ENCODE data around the gene OBP2B. TPM values are rescaled to one million over a fixed set of nuclear protein-coding genes. Genes with fewer than 3 reads are reported as not detected.

Gene OBP2B
- total and polyA plus RNA-seq, 10 of the 15 experiments (the other 5 are each of a cell fraction or from before 2014, with no cell fraction given), result not detected

- TF ChIP-seq WRNIP1 (IDR thresholded peaks at IDR 0.05; ENCODE audit: borderline replicate concordance, low read depth, low read length), result no peak
- TF ChIP-seq TCF12 (IDR thresholded peaks at IDR 0.05; ENCODE audit: low read depth, low read length), result no peak
- no peak for TF ChIP-seq HCFC1 (IDR thresholded peaks at IDR 0.05; ENCODE audit: low read length)
- no peak for TF ChIP-seq KDM1A (IDR thresholded peaks at IDR 0.05; ENCODE audit: borderline replicate concordance)
- no peak for TF ChIP-seq RUNX3 (IDR thresholded peaks at IDR 0.05; ENCODE audit: low read length)
- intact Hi-C loops (cut with micrococcal nuclease; ENCODE audit: unreplicated experiment) (no loop called here), in situ Hi-C loops (cut with MboI) (no loop called here)
- no peak overlapping the region for H3K4me3 ChIP-seq
- H4K20me1 ChIP-seq (ENCODE audit: control insufficient read depth, insufficient read depth), result no peaks in the 10 kb centered on the region
- RAD21 ChIA-PET (ENCODE audit: unreplicated experiment), result no interaction called here
- H3K4me2 ChIP-seq (ENCODE audit: control insufficient read depth, insufficient read depth), result no peak overlapping the region
- no peaks in the 10 kb centered on the region for H3K9me3 ChIP-seq (replicated peaks; ENCODE audit: control insufficient read depth, insufficient read depth, low read length)
- H3K9ac ChIP-seq (ENCODE audit: control insufficient read depth, insufficient read depth, low read length), result no peak overlapping the region
- H3K4me1 ChIP-seq (ENCODE audit: control insufficient read depth, insufficient read depth, low read length), result no peaks in the 10 kb centered on the region; the same call in 1 of the 2 replicates
- no peak overlapping the region for H2AFZ ChIP-seq (ENCODE audit: control insufficient read depth, low read depth, low read length)
- peaks cover 4 to 13% of the 10 kb centered on the region in 2 experiments for H3K27me3 ChIP-seq (replicated peaks in 1 of 2; ENCODE audit: control insufficient read depth in 2 of 2, insufficient read depth in 2 of 2, low read length in 1 of 2)
- WGBS (ENCODE audit: insufficient coverage, insufficient replicate concordance, low lambda C conversion rate, missing lambda C conversion rate), result 4% methylated on average over 29 of the region's 29 CpGs
- H3K36me3 ChIP-seq (ENCODE audit: control insufficient read depth in 2 of 2, insufficient read depth in 2 of 2, low read length in 1 of 2), result no peaks in the 10 kb centered on the region
- FAIRE-seq, result no peak
- H3K79me2 ChIP-seq (ENCODE audit: control insufficient read depth, insufficient read depth, low read length), result no peaks in the 10 kb centered on the region
- CTCF ChIA-PET, result interaction anchor here (0.6 to 7.7 kb wide), 3 partner anchors 16 to 409 kb away, joined by 3 to 51 read pairs (median 3); no protein-coding TSS in a partner anchor
- no peak for DNase-seq (ENCODE audit: low read depth, low spot score)
- ATAC-seq, result peak; percentile 41; the same call in 2 of the 3 replicates
- H3K27ac ChIP-seq (ENCODE audit: control insufficient read depth, insufficient read depth), result no peak overlapping the region
- no TSS peak for BruUV-seq (replicated peaks)
- SMC1A ChIA-PET (ENCODE audit: uncharacterized antibody, unreplicated experiment), result no interaction called here
- POLR2A ChIA-PET, result interaction anchor here (0.6 kb wide), 1 partner anchor 160 kb away, joined by 3 read pairs; no protein-coding TSS in a partner anchor
These were observed 37.7 kb downstream of the OBP2B start for GRCh38 chr9:133171161-133171961.

DNA sequence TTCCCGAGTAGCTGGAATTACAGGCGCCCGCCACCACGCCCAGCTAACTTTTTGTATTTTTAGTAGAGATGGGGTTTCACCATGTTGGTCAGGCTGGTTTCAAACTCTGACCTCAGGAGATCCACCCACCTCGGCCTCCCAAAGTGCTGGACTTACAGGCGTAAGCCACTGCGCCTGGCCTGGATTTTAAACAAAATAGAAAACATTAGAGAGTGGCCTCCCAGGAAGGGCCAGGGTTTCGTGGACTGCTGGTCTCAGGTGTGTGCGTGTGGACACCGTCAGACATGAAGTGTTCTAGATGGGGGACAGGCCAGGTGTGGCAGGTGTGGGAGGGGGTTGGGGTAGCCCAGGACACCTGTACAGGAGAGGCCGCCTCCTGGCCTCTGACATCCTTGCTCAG lies 38.3 kb downstream of the OBP2B start:
- ChIA-PET SMC1A (ENCODE audit: uncharacterized antibody, unreplicated experiment) (no interaction called here), RAD21 (ENCODE audit: unreplicated experiment) (no interaction called here), CTCF (interaction anchor here (0.6 to 1.2 kb wide), 4 partner anchors 11 to 155 kb away, joined by 3 to 5 read pairs (median 4); no protein-coding TSS in a partner anchor), POLR2A (interaction anchor here (0.6 kb wide), 1 partner anchor 159 kb away, joined by 3 read pairs; no protein-coding TSS in a partner anchor)
- Histone ChIP-seq H4K20me1 (ENCODE audit: control insufficient read depth, insufficient read depth) (no peaks in the 10 kb centered on the region), H3K4me3 (no peak overlapping the region), H3K27ac (ENCODE audit: control insufficient read depth, insufficient read depth) (no peak overlapping the region), H3K9me3 (replicated peaks; ENCODE audit: control insufficient read depth, insufficient read depth, low read length) (no peaks in the 10 kb centered on the region), H3K27me3 (replicated peaks in 1 of 2; ENCODE audit: control insufficient read depth in 2 of 2, insufficient read depth in 2 of 2, low read length in 1 of 2) (peaks cover 4 to 13% of the 10 kb centered on the region in 2 experiments), H3K79me2 (ENCODE audit: control insufficient read depth, insufficient read depth, low read length) (no peaks in the 10 kb centered on the region), H3K4me2 (ENCODE audit: control insufficient read depth, insufficient read depth) (no peak overlapping the region), H3K4me1 (ENCODE audit: control insufficient read depth, insufficient read depth, low read length) (no peaks in the 10 kb centered on the region; the same call in 1 of the 2 replicates), H3K36me3 (ENCODE audit: control insufficient read depth in 2 of 2, insufficient read depth in 2 of 2, low read length in 1 of 2) (no peaks in the 10 kb centered on the region), H3K9ac (ENCODE audit: control insufficient read depth, insufficient read depth, low read length) (no peak overlapping the region), H2AFZ (ENCODE audit: control insufficient read depth, low read depth, low read length) (no peak overlapping the region)
- ATAC-seq, result no peak
- intact Hi-C loops (cut with micrococcal nuclease; ENCODE audit: unreplicated experiment) (no loop called here), in situ Hi-C loops (cut with MboI) (no loop called here)
- 40% methylated on average over 11 of the region's 11 CpGs for WGBS (ENCODE audit: insufficient coverage, insufficient replicate concordance, low lambda C conversion rate, missing lambda C conversion rate)
- no peak for FAIRE-seq
- DNase-seq (ENCODE audit: low read depth, low spot score), result no peak
- no TSS peak for BruUV-seq (replicated peaks)
- TF ChIP-seq PAX5 (IDR thresholded peaks at IDR 0.05; ENCODE audit: borderline replicate concordance, low read depth, low read length) (no peak), SKIL (IDR thresholded peaks at IDR 0.05; ENCODE audit: low read depth, poor library complexity, severe bottlenecking) (no peak), ZNF592 (IDR thresholded peaks at IDR 0.05) (no peak)

Measured in GM12878 (cell line).